ENCODE results near the gene RDH5.

RDH5 gene

GRCh38 chr12:55722948-55723347 is 2.8 kb downstream of the RDH5 start:
- Histone ChIP-seq H3K27ac (ENCODE audit: low read depth, low read length) (no peak overlapping the region), H3K9me3 (ENCODE audit: control insufficient read depth, insufficient read depth, low read depth, low read length) (no peaks in the 10 kb centered on the region), H3K9ac (ENCODE audit: low read length) (no peak overlapping the region), H3K27me3 (ENCODE audit: control insufficient read depth, insufficient read depth, low read length) (no peaks in the 10 kb centered on the region), H3K4me3 (ENCODE audit: low read depth, low read length) (no peak overlapping the region), H3K4me1 (ENCODE audit: control insufficient read depth, insufficient read depth, low read length) (peaks cover 16% of the 10 kb centered on the region), H3K36me3 (ENCODE audit: control insufficient read depth, insufficient read depth, low read length) (peaks cover 50% of the 10 kb centered on the region)

GRCh38 chr12:55723516-55724225 is 3.5 kb downstream of the RDH5 start:
- H3K27ac ChIP-seq (ENCODE audit: low read depth, low read length): no peak overlapping the region

GRCh38 chr12:55724226-55724939 is 4.2 kb downstream of the RDH5 start:
- peaks cover 50% of the 10 kb centered on the region for H3K36me3 ChIP-seq (ENCODE audit: control insufficient read depth, insufficient read depth, low read length)
- H3K4me3 ChIP-seq (ENCODE audit: low read depth, low read length): no peak overlapping the region
- H3K9ac ChIP-seq (ENCODE audit: low read length): no peak overlapping the region
- H3K4me1 ChIP-seq (ENCODE audit: control insufficient read depth, insufficient read depth, low read length): peaks cover 10% of the 10 kb centered on the region; the same call in 1 of the 2 replicates
- no peak overlapping the region for H3K27ac ChIP-seq (ENCODE audit: low read depth, low read length)
- H3K9me3 ChIP-seq (ENCODE audit: control insufficient read depth, insufficient read depth, low read depth, low read length): no peaks in the 10 kb centered on the region
- no peaks in the 10 kb centered on the region for H3K27me3 ChIP-seq (ENCODE audit: control insufficient read depth, insufficient read depth, low read length)

More at GRCh38 chr12:55723516-55724225, 3.5 kb downstream of the RDH5 start:
- Histone ChIP-seq H3K4me3 (ENCODE audit: low read depth, low read length) (no peak overlapping the region), H3K36me3 (ENCODE audit: control insufficient read depth, insufficient read depth, low read length) (peaks cover 50% of the 10 kb centered on the region), H3K27me3 (ENCODE audit: control insufficient read depth, insufficient read depth, low read length) (no peaks in the 10 kb centered on the region), H3K4me1 (ENCODE audit: control insufficient read depth, insufficient read depth, low read length) (peaks cover 10% of the 10 kb centered on the region; the same call in 1 of the 2 replicates), H3K9me3 (ENCODE audit: control insufficient read depth, insufficient read depth, low read depth, low read length) (no peaks in the 10 kb centered on the region), H3K9ac (ENCODE audit: low read length) (no peak overlapping the region)

- Histone ChIP-seq H3K9ac (ENCODE audit: low read length) (no peak overlapping the region), H3K27me3 (ENCODE audit: control insufficient read depth, insufficient read depth, low read length) (no peaks in the 10 kb centered on the region), H3K4me3 (ENCODE audit: low read depth, low read length) (no peak overlapping the region), H3K36me3 (ENCODE audit: control insufficient read depth, insufficient read depth, low read length) (peaks cover 48% of the 10 kb centered on the region), H3K9me3 (ENCODE audit: control insufficient read depth, insufficient read depth, low read depth, low read length) (no peaks in the 10 kb centered on the region), H3K4me1 (ENCODE audit: control insufficient read depth, insufficient read depth, low read length) (peaks cover 12% of the 10 kb centered on the region; the same call in 1 of the 2 replicates), H3K27ac (ENCODE audit: low read depth, low read length) (no peak overlapping the region)
Observed at GRCh38 chr12:55724940-55725309, 4.7 kb downstream of the RDH5 start.

DNA sequence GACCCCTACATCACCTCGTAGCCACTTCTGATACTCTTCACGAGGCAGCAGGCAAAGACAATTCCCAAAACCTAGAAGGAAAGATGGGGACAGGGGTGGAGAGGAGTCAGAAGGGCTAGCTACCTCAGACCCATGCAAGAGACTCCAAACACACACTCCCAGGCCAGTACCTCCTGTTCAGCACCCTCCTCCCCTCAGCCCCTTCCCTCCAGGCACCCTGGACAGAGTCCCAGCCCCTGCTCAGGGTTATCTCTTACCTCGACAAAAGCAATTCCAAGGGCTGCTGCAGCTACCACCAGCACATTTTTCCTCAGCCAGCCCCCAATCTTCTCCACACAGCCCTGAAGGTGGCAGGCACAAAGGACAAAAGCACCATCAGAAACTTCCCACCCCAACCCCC is 5.4 kb downstream of the RDH5 start:
- H3K36me3 ChIP-seq (ENCODE audit: control insufficient read depth, insufficient read depth, low read length): peaks cover 42% of the 10 kb centered on the region
- no peak overlapping the region for H3K4me3 ChIP-seq (ENCODE audit: low read depth, low read length)
- no peaks in the 10 kb centered on the region for H3K27me3 ChIP-seq (ENCODE audit: control insufficient read depth, insufficient read depth, low read length)
- H3K4me1 ChIP-seq (ENCODE audit: control insufficient read depth, insufficient read depth, low read length): peaks cover 18% of the 10 kb centered on the region; the same call in 1 of the 2 replicates
- H3K27ac ChIP-seq (ENCODE audit: low read depth, low read length): no peak overlapping the region
- H3K9me3 ChIP-seq (ENCODE audit: control insufficient read depth, insufficient read depth, low read depth, low read length): no peaks in the 10 kb centered on the region
- H3K9ac ChIP-seq (ENCODE audit: low read length): no peak overlapping the region

GRCh38 chr12:55726971-55727370 is 6.8 kb downstream of the RDH5 start:
- Histone ChIP-seq H3K36me3 (ENCODE audit: control insufficient read depth, insufficient read depth, low read length) (peaks cover 41% of the 10 kb centered on the region), H3K4me1 (ENCODE audit: control insufficient read depth, insufficient read depth, low read length) (peaks cover 19% of the 10 kb centered on the region; the same call in 1 of the 2 replicates), H3K27ac (ENCODE audit: low read depth, low read length) (no peak overlapping the region), H3K9me3 (ENCODE audit: control insufficient read depth, insufficient read depth, low read depth, low read length) (no peaks in the 10 kb centered on the region), H3K27me3 (ENCODE audit: control insufficient read depth, insufficient read depth, low read length) (no peaks in the 10 kb centered on the region), H3K4me3 (ENCODE audit: low read depth, low read length) (peak overlapping the region; percentile 97), H3K9ac (ENCODE audit: low read length) (peak overlapping the region; percentile 96)

GRCh38 chr12:55727643-55728185 is 7.5 kb downstream of the RDH5 start:
- peaks cover 19% of the 10 kb centered on the region; the same call in 1 of the 2 replicates for H3K4me1 ChIP-seq (ENCODE audit: control insufficient read depth, insufficient read depth, low read length)

GRCh38 chr12:55728186-55728938 is 8.2 kb downstream of the RDH5 start:
- Histone ChIP-seq H3K27ac (ENCODE audit: low read depth, low read length) (peak overlapping the region; percentile 86), H3K36me3 (ENCODE audit: control insufficient read depth, insufficient read depth, low read length) (peaks cover 36% of the 10 kb centered on the region), H3K4me3 (ENCODE audit: low read depth, low read length) (peak overlapping the region; percentile 97), H3K9me3 (ENCODE audit: control insufficient read depth, insufficient read depth, low read depth, low read length) (no peaks in the 10 kb centered on the region), H3K4me1 (ENCODE audit: control insufficient read depth, insufficient read depth, low read length) (peaks cover 19% of the 10 kb centered on the region; the same call in 1 of the 2 replicates), H3K9ac (ENCODE audit: low read length) (peak overlapping the region; percentile 96), H3K27me3 (ENCODE audit: control insufficient read depth, insufficient read depth, low read length) (no peaks in the 10 kb centered on the region)

More at GRCh38 chr12:55727643-55728185, 7.5 kb downstream of the RDH5 start:
- Histone ChIP-seq H3K27ac (ENCODE audit: low read depth, low read length) (peak overlapping the region; percentile 86), H3K4me3 (ENCODE audit: low read depth, low read length) (peak overlapping the region; percentile 97), H3K9me3 (ENCODE audit: control insufficient read depth, insufficient read depth, low read depth, low read length) (no peaks in the 10 kb centered on the region), H3K27me3 (ENCODE audit: control insufficient read depth, insufficient read depth, low read length) (no peaks in the 10 kb centered on the region), H3K9ac (ENCODE audit: low read length) (peak overlapping the region; percentile 96), H3K36me3 (ENCODE audit: control insufficient read depth, insufficient read depth, low read length) (peaks cover 41% of the 10 kb centered on the region)

DNA sequence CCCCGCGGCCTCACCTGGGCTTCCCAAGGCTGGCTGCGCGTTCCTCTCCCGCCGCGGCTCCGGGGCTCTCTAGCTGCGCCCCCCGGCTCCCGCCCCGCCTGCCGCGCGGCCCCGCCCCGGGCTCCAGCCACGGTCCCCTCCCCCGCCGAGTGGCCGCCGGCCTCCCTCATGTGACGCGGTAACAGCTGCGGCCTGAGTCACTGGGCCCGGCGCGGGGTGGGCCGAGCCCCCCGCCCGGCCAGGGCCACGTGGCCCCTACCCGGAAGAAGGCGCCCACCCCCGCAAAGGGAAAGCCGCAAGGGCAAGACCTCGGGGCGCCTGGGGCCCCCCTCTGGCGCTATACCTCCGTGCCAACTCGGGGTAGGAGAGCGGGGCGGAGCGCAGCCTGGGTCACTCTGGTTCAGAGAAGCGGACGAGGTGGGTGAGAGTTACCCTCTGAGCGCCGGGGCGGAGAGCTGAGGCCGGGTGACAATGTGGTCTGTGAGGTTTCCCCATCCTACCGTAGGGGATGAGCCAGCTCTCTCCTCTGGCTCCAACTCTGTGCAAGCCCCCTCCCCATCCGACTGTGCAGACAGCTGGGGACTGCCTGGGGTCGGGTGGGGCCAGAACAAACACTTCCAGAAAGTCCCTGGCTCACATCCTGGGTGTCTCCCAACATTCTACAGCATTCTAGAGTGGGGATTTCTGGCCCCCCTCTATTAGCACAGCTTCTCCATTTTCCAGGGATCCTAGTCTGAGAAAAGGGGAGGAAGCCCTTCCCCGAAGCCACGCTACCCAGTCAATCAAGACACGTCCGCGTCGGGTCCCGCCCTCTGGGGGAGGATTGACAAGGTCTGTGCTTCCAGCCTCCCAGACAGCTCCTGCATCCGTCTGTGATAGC is 9.0 kb downstream of the RDH5 start, which contains the start of gene CD63:
TSS of gene CD63 (minus strand) at position 71 of the 880 bp plus-strand sequence. CDS start 668 bp downstream, outside the sequence.
- peaks cover 19% of the 10 kb centered on the region; the same call in 1 of the 2 replicates for H3K4me1 ChIP-seq (ENCODE audit: control insufficient read depth, insufficient read depth, low read length)
- peak within 1 kb of the TSS; percentile 97 for H3K4me3 ChIP-seq (ENCODE audit: low read depth, low read length)

More for the DNA sequence above, 9.0 kb downstream of the RDH5 start, which contains the start of gene CD63:
- H3K27me3 ChIP-seq (ENCODE audit: control insufficient read depth, insufficient read depth, low read length): no peaks in the 10 kb centered on the region
- H3K9ac ChIP-seq (ENCODE audit: low read length): peak within 1 kb of the TSS; percentile 96
- H3K9me3 ChIP-seq (ENCODE audit: control insufficient read depth, insufficient read depth, low read depth, low read length): no peaks in the 10 kb centered on the region
- peak within 1 kb of the TSS; percentile 86 for H3K27ac ChIP-seq (ENCODE audit: low read depth, low read length)
- peaks cover 29% of the 10 kb centered on the region for H3K36me3 ChIP-seq (ENCODE audit: control insufficient read depth, insufficient read depth, low read length)

Data from HUES6 (cell line).